Right forelimb (tissue), 1 donor: ENCODE measurements around the gene LIM2.
"Not testable (repeated sequence)": the region's sequence is repeated elsewhere in the genome, so short reads cannot be mapped to it uniquely, and the experiment has no call there.

Source experiments
- DNase-seq: peaks from one replicate; pipeline ENCODE4 v3.0.0-alpha.2; 2018

The LIM2 gene, protein sequence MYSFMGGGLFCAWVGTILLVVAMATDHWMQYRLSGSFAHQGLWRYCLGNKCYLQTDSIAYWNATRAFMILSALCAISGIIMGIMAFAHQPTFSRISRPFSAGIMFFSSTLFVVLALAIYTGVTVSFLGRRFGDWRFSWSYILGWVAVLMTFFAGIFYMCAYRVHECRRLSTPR

GRCh38 chr19:51387924-51388389 lies at the start of gene LIM2:
Gene LIM2, minus strand, starts transcription at chr19:51387974. Its CDS starts 531 bp downstream, at chr19:51387443.
- DNase-seq = no peak

DNA sequence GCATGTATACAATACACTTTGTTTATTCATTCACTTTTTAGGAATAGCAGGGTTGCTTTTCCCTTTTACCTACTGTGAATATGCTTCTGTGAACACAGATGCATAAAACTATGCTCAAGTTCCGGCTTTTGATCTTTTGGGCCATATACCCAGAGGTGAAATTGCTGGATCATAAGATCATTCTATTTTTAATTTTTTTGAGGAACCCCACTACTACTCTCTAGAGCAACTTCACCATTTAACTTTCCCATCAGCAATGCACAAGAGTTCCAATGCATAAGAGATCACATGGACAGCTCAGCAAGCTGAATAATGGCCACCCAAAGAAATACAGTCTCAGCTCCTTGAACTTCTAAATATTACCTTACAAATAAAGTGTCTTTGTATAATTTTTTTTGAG lies 46.7 kb upstream of the LIM2 start:
- no peak for DNase-seq

GRCh38 chr19:51433043-51433442 lies 45.3 kb upstream of the LIM2 start:
- DNase-seq = no peak

- no peak for DNase-seq
These were observed 43.4 kb upstream of the LIM2 start for GRCh38 chr19:51431124-51431523.

- no peak for DNase-seq
These were observed 42.4 kb upstream of the LIM2 start for GRCh38 chr19:51430221-51430620.

GRCh38 chr19:51427201-51427600 lies 39.4 kb upstream of the LIM2 start:
- no peak for DNase-seq

DNA sequence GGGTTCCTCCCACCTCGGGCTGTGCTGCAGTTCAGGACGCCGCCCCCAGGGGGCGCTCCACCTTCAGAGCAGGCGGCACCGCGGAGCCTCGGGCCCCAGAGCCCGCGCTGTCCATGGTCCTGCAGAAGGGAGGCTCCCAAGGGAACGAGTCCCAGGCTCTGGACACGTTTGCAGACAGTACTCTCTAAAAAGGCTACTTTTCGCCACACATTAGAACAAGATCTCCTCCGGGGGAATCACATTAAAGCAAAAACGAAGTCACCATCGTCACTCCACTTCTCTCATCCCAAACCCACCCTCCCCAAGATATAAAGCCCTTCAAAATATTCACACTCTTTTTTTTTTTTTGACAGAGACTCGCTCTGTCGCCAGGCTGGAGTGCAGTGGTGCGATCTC lies 34.3 kb upstream of the LIM2 start:
- peak; percentile 84 for DNase-seq

DNA sequence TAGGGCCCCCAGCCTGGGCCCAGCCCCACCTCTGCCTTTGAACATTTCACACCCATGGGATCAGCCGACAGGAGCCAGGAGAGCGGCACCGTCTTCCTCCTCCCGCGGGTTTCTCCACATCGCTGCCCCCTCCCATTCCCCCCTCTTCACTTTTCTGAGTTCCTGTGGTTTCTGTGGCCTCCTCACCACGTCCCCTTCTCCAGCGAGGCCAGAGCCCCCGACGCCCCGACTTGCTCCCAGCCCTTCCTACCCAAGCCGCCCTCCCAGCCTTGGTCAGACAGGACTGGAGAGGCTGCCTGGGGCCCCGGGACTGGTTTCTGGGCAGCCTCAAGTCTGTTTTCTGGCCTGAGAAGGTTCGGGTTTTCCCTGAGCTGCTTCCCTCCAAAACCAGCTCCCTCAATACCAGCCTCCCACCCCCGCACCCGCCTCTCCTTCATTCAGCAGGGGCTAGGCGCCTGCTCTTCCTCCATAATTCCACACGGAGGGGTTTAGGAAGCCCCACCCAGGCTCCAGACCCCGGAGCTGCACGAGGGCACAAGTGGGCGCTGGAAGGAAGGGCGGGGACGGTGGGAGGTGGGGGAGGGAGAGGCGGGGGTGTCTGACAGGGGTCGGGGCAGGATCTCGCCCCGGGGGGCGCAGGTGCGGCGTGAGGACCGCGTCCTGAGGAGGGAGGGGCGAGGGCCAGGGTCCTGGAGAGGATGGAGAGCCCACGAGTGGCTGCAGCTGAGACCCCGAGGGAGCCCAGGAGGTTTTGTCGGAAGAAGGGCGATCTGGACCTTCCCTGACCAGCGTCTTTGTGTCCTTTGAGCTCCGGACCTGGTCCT lies 33.7 kb upstream of the LIM2 start:
- no peak for DNase-seq

DNA sequence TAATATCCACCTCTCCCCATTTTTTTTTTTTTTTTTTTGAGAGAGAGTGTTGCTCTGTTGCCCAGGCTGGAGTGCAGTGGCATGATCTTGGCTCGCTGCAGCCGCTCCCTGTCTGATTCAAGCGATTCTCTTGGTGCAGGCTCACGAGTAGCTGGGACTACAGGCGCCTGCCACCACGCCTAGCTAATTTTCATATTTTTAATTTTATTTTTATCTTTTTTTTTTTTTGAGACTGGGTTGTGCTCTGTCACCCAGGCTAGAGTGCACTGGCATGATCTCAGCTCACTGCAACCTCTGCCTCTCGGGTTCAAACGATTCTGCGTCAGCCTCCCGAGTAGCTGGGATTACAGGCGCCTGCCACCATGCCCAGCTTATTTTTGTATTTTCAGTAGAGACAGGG lies 32.7 kb upstream of the LIM2 start:
- DNase-seq = not testable (repeated sequence)

GRCh38 chr19:51418707-51419106 lies 30.9 kb upstream of the LIM2 start:
- DNase-seq = no peak

DNA sequence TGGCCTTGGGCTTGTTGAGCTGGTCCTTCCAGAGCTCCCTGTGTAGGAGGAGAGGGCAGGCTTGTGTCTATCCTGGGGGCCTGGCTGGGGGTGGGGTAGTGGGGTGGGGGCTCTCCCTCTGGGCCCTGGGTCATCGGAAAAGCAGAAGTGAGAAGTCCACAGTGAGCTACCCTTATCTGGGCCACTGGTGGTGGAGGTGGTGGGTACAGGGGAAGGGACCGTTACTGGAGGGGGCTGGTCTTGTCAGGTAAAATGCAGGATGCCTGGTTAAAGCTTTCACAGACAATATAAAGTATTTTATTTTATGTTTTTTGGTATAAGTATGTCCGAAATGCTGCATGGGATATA lies 30.0 kb upstream of the LIM2 start:
- DNase-seq = no peak

GRCh38 chr19:51417107-51417809 lies 29.5 kb upstream of the LIM2 start, which contains the start of gene SIGLEC10:
Gene SIGLEC10, minus strand, starts transcription at chr19:51417642. Its CDS starts 61 bp downstream, at chr19:51417581.
- no peak for DNase-seq

DNA sequence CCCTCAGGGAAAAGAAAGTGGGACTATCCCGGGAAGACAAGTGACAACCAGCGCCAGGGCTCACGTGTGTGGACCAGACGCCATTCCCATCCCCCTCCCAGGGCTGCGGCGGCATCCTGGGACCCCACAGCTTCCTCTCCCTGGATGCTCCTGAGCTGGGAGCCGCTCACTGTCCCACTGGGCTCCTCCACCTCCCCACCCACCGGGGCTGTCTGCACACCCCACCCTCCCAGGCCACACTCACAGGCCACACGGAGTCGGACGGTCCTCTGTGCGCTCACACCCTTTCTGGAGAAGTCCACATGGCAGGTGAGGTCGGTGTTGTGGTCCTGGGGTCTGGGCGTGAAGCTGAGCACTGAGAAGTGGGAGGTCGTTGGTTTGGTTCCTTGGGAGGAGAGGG lies 28.6 kb upstream of the LIM2 start:
- not testable (repeated sequence) for DNase-seq

DNA sequence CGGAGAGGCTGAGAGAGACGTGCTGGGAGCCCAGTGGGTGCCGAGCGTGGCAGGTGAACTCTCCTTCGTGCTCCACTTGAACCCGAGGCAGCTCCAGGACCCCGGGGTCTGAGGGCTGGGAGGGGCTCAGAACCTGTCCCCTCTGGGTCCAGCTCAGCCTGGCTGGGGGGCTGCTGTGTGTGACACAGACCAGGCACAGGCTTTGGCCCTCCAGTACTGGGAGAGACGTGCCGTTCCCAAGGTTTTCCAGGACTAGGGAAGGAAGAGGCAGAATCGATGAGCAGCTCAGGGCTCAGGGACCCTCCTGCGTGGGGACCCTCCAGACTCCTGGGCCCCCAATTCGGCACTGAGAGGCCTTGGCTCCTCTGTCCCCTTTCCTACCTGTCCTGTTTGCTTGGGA lies 27.4 kb upstream of the LIM2 start:
- no peak for DNase-seq

- no peak for DNase-seq
These were observed 23.4 kb upstream of the LIM2 start for GRCh38 chr19:51410950-51411748.

GRCh38 chr19:51407511-51408131 lies 19.8 kb upstream of the LIM2 start:
- DNase-seq = no peak

GRCh38 chr19:51402117-51402516 lies 14.3 kb upstream of the LIM2 start:
- no peak for DNase-seq

DNA sequence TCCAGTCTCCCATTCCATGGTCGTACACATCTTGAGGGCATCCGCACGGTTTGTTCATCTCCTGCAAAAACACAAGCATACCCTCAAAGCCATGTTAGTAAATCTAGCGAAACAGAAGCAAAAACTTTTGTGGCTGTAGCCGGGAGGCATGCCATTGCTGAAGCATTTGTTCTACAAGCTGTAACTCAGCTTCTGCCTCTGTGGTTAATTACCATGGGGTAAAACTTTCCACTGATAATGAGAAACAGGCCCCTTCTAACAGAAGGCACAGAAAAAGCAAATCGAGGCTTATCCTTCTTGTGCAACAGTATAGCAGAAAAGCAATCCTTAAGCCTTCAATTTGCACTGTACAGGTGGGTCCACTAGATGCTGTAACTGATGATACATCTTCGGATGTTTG lies 12.2 kb upstream of the LIM2 start:
- not testable (repeated sequence) for DNase-seq

- no peak for DNase-seq
These were observed 11.5 kb upstream of the LIM2 start for GRCh38 chr19:51399231-51399630.

- no peak for DNase-seq
These were observed 10.4 kb upstream of the LIM2 start for GRCh38 chr19:51398096-51398704.

DNA sequence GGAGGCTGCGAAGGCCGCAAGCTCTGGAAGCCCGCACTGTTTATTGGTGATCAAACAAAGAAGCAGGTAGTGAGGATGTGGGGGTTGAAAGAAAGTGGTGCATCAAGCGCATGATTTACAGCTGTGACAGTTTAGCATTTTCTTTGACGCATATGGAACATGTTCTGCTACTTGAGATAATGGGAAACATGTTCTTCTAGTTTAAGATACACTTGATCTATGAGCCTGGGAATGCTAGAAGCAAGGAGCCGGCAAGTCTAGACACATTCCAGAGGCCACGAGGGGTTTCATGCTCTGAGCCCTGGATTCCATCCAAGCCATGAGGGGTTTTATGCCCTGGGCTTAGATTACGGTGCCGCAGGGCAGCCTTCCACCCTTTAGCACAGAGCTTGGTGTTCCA lies 9.7 kb upstream of the LIM2 start:
- not testable (repeated sequence) for DNase-seq

GRCh38 chr19:51396175-51396574 lies 8.4 kb upstream of the LIM2 start:
- no peak for DNase-seq
